GM19324 (cell line): ENCODE results near the gene TUT1.
"Not testable (repeated sequence)": the region's sequence is repeated elsewhere in the genome, so short reads cannot be mapped to it uniquely, and the experiment has no call there.

Source experiments
- ATAC-seq: cut with Tn5 transposase; IDR thresholded peaks from one replicate; pipeline ENCODE4 v1.9.1; 2021; ENCODE audit warnings: mild to moderate bottlenecking, moderate library complexity; ENCODE audit not compliant: unreplicated experiment, low FRiP score

Gene TUT1

DNA sequence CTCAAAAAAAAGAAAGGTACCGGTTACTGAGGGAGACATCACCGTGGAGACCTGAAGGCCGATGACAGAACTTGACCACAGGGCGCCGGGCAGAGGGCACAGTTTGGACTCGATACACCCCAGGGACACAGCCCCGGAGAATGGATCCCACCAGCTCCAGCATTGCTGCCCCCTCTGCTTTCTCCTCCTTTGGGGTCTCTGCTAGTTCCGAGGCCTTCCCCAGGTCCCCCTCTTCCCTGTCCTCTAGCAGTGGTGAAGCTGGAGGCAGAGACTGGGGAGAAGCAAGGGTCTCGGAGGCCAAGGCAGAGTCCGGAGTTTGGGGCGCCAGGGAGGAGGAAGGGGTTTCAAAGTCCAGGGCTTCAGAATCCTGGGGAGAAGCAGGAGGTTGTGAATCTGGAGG lies 12.8 kb downstream of the TUT1 start:
- no peak for ATAC-seq

DNA sequence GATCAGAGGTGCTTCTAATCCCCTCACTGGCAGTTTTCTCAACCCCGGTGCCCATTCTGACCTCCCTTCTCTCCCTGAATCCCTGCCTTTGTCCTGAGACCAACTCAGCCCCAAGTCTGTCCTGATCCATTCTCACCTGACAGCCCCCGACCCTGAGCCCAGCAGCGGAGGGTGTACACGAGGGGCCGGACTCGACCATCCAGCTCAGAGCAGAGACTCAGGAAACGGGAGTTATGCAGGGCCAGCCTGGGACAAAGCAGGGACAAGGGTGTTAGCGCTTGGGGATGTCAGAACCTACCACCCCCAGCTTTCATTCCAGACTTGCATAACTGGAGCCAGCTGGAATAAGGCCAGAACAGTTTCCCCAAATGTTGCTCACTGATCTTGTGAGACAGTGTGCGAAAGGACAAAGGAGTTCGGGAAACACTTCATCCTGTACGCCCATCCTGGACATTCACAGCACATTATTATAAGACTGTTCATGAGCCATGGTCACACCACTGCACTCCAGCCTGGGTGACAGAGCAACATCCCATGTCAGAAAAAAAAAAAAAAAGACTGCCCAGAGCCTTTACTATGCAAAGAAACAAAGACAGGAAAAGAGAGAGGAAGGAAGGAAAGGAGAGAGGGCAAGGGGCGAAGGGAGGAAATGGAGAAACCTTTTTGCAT lies 14.1 kb downstream of the TUT1 start:
- ATAC-seq, result no peak

- no peak for ATAC-seq
These were observed 15.5 kb downstream of the TUT1 start for GRCh38 chr11:62575837-62576236.

DNA sequence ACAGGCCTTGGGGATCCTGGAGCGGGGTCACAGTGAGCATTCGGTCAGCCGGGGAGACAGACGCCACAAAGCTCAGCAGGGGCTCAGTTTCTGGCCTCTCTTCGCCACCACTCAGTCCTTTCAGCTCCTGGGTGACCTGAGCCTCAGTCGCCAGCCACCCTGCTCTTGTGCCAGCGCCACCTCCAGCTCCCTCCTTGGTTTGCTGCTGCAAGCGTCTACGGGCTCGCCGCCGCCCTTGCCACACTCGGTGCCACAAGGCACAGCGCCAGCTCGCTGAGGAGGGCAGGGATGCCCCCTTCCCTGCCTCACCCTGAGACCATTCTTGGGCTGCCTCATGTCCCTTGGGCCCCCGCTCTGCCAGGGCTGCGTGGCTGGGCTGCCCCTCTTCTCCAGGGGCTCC lies 16.2 kb downstream of the TUT1 start:
- ATAC-seq, result no peak

DNA sequence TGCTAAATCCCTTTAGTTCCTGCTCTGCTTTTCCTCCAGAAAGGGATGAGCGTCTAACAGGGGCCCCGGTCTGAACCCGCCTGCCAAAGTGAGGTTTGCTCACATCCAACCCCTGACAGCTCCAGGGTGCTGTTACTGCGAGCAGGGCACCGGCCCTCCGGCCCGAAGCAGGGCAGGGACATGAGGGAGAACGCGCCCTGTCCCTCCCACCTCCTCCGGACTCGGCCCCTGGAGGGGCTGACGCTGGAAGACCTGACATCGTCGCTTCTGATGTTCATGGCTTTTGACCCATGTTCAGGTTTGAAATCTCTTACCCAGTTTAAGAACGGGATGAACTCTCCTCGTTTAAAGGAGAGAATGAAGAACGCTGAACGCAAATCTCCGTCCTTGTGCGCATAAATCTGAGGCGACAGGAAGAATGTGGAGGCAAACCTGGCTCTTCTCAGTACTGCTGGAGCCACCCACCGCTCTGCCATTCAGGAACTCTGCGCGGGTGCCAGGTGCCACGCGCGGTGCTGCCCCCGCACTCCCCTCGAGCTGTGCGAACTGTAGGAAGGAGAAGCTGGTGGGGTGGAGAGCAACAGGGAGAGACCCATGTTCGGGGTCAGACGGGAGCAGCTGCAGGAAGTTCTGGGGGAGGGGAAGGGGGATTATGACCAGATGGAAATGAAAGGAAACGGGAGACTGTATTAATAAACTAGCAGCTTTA lies 16.8 kb downstream of the TUT1 start:
- peak; percentile 14 for ATAC-seq

- peak; percentile 91 for ATAC-seq
These were observed 17.5 kb downstream of the TUT1 start, which contains the start of gene EEF1G for GRCh38 chr11:62573592-62574362. Gene EEF1G (minus strand): TSS chr11:62573891. CDS start chr11:62573842, 49 bp downstream.

DNA sequence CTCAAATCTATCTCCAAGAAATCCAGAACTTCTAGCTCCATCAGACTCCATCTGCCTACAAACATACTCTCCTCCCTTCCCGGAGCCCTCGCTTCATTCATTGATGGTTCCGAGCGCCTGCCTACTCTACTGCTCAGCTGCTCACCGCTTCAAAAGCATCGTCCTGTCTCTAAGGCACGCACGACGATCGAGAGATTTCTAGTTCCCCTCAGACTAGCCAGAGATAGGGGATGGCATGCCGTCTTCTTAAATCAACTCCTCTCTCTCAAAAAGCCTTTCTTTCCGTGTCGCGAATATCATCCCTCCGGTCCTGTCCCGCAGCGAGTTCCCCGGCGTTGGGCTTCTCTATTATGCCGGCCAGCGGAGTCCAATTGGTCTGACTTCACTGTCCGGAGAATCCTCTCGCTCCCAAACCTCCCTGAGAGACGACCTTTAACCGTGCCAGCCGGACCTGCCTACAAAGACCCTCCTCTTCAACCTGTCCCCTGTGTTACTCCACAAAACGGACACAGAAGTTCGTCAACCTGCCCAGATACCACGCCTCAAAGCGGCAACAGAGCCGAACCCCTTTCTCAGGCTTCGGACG lies 18.2 kb downstream of the TUT1 start:
- ATAC-seq, result no peak

GRCh38 chr11:62572431-62572830 lies 18.9 kb downstream of the TUT1 start:
- ATAC-seq, result no peak

DNA sequence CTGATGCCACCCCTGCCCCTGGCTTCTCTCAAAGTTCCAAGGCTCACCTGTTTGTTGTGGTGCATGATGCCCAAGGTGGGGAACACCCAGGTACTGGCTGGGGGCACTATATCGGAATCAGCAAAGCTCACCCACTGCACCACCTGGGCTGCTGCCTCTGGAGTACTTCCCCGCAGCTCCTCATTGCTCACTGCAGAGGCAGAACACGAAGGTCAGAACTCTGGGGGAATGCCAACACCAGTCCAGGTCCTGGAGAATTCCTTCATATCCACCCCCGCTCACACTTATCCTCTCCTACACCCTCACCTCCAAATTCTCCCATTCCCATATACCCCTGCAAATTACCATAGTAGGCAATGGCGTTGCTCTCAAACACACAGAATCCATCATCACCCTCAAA lies 19.8 kb downstream of the TUT1 start:
- ATAC-seq, result not testable (repeated sequence)

- not testable (repeated sequence) for ATAC-seq
These were observed 20.4 kb downstream of the TUT1 start for GRCh38 chr11:62570903-62571302.

DNA sequence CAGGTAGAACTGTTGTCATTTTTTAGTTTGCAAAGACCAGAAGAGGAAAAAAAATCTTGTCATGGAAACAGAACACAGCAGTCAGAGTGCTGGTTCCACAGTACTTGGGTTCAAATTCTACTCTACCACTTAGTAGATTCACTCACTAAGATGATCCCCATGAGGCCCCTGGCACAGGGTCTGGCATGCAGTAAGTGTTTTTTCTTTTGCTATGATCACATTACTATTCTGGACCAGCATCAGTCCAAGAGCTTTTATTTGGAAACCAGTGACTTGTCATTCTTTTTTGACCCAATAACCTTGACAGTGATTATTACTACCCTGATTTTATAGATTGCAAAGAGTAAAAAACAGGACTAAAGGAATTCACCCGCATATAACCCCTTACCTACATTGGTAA lies 21.7 kb downstream of the TUT1 start:
- ATAC-seq, result no peak

GRCh38 chr11:62567018-62567633 lies 24.2 kb downstream of the TUT1 start:
- ATAC-seq, result no peak

GRCh38 chr11:62566247-62566646 lies 25.1 kb downstream of the TUT1 start:
- no peak for ATAC-seq

- no peak for ATAC-seq
These were observed 26.1 kb downstream of the TUT1 start for GRCh38 chr11:62565100-62565802.

DNA sequence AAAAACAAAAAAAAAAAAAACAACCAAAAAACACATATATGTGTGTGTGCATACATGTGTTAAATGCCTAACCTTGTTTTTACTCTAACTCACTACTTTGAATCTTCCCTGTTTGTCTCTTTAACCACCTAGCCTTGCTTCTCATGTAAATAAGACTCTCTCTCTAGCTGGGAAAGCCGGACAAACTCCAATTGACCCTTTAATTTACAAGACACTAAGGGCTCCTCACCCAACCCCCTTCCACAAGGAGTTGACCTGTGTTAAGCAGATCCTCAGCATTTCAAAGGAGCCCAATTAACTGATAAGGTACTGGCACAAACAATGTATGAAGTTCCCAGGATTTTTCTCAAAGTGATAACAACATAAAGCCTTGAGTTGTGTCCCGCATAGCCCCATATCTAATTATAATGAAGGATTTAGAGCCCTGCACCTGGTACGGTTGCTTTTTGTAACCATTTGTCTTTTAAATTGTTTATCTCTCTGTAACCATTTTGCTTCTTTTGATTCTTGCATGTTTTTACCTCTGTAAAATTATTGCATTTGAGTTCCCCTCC lies 29.6 kb downstream of the TUT1 start:
- ATAC-seq, result not testable (repeated sequence)

GRCh38 chr11:62560566-62561103 lies 30.7 kb downstream of the TUT1 start:
- no peak for ATAC-seq

DNA sequence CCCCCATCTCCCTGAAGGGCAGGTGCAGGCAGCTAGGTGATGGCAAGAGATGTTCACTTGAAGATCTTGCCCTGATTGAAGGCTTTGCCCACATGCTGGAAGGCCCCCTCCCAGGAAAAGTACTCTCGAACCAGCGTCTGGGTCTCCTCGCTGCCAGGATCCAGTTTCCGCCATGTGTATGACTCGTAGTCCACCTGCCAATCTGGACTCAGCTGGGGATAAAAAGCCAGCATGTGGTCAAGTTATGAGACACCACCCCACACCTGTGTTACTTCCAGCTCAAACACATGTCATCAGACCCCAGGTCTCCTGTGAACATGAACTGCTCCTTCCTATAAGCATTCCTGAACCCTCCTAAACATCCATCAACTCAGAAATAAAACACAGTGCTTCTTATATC lies 31.7 kb downstream of the TUT1 start:
- ATAC-seq, result not testable (repeated sequence)

- ATAC-seq, result no peak
These were observed 32.1 kb downstream of the TUT1 start for GRCh38 chr11:62559204-62559603.

DNA sequence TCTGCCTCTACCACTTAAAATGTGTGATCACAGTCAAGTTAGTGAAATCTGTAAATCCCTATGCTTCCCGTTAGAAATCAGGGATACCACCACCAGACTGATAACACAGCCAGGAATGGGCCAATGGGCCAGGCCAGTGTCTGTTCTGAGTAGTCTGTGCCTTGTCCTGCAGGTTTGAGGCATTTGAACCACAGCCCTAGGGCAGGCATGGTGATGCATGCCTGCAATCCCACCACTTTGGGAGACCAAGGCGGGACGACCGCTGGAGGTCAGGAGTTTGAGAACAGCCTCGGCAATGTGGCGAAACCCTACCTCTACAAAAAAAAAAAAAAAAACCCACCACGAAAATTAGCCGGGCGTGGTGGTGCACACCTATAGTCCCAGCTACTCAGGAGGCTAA lies 32.7 kb downstream of the TUT1 start:
- ATAC-seq, result no peak
